AG20443 (cell line): Measurements from ENCODE around the gene RASA3.
"Not testable (repeated sequence)": the region's sequence is repeated elsewhere in the genome, so short reads cannot be mapped to it uniquely, and the experiment has no call there.

Source experiments
- DNase-seq: peaks from one replicate; pipeline ENCODE4 v3.0.0; 2012; ENCODE audit warnings: low spot score, mixed read lengths

The RASA3 gene

DNA sequence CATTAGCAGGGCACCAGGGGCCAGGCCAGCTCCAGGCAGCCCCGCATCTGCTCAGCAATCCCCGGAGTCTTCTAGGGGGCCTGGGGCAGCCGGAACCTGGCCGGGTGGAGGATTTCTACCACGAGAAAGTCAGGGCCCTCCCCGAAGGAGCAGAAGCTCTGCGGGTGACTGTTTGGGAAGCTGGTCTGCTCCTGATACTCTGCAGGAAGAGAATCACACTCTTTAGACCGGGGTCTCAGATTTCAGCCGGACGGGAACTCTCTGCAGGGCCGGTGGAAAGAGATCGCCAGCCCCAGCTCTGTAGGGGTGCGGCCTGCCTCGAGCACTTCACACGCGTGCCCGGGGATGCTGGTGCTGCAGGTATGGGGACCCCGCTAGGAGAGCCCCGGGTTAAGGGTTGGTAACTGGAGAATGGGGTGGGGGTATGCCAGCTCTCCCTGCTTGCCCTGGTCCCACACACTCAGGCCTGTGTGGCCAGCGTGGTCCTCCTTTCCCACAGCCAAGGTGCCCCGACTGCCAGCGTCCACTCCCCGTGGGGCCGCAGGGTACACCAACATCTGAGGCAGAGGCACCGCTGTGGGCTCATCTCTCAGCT lies 20.1 kb downstream of the RASA3 start:
- no peak for DNase-seq

DNA sequence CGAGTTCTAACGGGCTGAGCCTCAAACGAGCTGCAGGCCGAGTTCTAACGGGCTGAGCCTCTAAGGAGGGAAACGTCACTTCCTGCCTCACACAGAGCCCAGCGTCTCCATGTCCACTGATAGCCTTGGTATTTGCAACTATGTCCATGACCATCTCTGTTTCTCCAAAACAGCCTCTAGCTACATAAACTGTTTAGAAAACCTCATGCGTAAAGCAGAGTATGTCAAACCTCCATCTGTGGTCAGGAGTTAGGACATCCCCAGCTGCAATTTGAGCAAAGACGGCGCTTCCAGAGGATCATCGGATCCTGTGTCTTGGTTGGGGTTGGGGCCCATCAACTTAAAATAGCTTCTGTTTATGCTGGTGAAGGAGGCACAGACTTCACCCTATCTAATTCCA lies 20.8 kb downstream of the RASA3 start:
- no peak for DNase-seq

DNA sequence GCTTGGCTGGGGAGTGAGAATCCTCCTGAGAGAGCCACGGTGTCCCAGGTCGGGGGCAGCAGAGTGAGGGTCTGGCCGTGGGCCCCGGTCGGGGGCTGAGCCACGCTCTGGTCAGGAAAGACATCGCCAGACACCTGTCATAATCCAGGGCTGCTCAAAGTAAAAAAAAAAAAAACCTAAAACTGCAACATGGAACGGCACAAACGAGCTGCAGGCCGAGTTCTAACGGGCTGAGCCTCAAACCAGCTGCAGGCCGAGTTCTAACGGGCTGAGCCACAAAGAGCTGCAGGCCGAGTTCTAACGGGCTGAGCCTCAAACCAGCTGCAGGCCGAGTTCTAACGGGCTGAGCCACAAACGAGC lies 21.6 kb downstream of the RASA3 start:
- DNase-seq, result not testable (repeated sequence)

DNA sequence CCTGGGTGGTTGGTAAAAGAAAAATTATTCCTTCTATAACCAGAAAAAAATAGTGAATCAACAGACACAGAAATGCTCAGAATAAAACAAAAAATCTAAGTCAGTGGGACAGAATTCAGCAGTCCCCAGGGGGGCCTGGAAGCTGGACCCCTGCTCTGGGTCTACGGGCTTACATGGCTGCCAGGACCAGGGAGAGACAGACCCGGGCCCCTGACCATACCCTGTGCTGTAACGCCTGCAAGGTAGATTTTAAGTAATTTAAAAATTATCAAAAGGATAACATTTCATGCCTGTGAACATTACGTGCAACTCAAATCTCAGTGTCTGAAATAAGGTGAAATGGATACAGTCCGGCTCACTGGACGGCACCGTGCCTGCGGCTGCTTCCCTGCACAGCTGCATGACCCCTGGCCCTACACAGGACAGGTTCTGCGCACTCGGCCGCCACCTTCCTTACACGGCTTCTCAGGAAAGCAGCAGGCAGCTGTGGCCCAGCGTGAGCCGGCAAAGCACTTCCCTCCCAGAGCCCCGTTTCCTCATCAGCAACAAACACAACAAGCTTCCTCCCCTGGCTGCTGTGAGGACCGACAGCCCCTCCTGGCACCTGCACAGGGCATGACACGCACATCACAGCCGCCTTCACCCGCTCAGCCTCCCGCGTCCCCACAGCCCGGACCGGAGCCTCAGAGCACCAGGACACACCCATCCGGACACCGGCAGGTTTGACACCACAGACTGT lies 22.2 kb downstream of the RASA3 start:
- no peak for DNase-seq

DNA sequence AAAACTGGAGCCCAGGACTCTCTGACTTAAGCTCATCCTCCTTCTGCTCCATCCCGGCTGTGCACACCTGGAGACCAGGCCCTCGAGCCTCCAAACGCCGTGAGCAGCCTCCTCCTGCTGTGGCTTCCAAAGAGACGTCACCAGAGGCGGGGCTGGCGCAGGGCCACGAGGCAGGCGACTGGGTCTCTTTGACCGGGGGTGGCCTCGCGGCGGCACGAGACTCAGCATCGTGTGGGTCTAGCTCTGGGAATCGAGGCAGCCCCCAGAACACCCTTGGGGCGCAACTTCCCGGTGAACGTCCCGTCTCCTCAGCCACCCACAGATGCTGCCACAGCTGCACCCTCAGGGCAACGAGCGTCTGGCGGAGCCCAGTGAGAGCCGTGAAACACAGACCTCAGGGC lies 22.8 kb downstream of the RASA3 start:
- DNase-seq, result no peak

DNA sequence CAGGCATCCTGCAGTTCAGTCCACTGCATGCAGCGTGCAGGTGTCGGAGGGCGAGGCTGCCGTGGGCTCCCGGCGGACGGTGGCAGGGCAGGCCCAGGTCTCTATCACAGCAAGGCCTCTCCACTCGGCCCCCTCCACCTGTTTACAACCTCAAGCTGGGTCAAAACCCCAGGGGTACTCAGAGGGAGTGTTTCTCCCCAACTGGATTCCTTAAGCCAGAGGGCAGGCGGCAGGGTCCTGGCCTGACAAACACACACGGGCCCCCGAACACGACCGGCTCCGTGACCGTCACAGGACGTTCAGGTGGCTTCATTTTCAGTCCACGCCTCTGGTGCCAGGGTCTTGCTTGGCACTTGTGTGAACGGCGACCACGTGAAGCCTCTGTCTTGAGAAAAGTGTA lies 23.5 kb downstream of the RASA3 start:
- DNase-seq, result no peak

DNA sequence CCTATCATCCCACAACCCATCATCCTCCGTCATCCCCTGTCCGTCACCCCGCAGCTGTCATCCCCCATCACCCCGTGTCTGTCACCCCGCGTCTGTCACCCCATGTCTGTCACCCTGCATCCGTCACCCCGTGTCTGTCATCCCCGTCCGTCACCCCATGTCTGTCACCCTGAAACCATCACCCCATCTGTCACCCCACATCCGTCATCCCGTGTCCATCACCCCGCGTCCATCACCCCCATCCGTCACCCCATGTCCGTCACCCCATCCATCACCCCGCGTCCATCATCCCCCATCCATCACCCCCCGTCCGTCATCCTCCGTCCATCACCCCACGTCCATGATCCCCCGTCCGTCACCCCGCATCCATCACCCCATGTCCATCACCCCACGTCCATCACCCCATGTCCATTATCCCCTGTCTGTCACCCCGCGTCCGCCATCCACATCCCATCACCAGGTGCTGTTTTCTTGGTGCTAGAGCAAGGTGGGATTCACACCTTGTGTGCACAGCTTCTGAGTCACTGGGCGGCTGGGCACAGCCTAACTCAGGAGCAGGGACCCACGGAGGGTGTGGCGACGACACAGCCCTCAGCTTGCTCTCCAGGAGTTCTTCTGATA lies 24.2 kb downstream of the RASA3 start:
- DNase-seq, result no peak

GRCh38 chr13:114107686-114108081 lies 24.7 kb downstream of the RASA3 start:
- peak; percentile 75 for DNase-seq

DNA sequence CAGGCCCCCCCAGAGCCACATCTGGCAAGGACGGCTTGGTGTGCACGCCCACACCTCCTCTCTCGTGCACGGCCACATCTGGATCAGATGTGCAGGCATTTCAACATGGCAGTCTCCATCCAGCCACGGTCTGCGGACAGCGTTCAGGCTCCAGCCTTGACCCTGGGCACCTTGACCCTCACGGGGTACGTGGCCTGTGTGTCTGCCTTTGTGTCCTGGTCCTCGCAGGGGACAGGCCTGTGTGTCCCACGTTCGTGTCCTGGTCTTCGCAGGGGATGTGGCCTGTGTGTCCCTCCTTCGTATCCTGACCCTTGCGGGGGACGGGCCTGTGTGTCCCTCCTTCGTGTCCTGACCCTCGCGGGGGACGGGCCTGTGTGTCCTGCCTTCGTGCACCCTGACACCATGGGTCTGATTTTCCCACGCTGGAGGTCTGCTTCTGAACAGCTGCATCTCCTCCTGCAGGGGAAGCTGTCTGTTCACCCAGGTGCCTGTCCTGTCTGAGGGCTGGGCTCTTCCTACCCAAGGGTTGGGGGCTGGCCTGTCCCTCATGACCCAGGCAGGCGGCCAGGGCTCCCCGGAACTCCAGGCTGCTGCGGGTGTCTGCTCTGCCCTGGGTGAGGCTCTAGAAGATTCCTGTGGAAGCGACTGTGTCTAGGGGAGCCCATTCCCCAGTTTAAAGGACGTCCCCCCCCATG lies 25.3 kb downstream of the RASA3 start:
- DNase-seq, result no peak

- no peak for DNase-seq
These were observed 25.9 kb downstream of the RASA3 start for GRCh38 chr13:114106526-114106925.

DNA sequence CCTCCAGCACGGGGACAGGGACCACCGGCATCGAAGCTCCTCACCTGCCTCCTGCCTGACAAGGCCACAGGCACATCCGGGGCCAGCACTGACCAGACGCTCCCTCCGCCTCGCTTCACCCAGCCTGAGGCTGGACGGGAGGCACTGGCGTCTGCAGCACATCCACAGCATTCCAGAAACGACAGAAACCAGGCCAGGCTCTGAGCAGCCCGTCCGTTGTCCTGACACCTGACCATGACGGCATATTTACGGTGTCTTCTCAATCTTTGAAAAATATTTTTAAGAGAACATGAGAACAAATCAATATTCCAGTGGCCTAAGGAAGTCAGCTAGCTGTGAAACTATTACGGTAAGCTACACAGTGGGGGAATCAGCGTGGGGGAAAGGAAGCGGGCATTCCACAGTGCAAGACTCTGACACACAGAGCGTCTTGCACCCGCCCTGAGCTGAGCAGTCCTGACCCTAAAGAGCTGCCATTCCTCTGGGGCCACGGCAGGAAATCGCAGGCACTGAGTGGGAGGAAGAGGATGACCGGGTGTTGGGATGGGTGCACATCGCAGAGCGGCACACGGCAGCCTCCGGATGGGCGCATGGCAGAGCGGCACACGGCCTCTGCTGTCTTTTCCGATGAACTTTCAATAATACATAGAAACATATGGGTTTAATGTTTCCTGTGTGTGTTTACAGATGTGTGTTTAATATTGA lies 26.8 kb downstream of the RASA3 start:
- DNase-seq, result no peak

DNA sequence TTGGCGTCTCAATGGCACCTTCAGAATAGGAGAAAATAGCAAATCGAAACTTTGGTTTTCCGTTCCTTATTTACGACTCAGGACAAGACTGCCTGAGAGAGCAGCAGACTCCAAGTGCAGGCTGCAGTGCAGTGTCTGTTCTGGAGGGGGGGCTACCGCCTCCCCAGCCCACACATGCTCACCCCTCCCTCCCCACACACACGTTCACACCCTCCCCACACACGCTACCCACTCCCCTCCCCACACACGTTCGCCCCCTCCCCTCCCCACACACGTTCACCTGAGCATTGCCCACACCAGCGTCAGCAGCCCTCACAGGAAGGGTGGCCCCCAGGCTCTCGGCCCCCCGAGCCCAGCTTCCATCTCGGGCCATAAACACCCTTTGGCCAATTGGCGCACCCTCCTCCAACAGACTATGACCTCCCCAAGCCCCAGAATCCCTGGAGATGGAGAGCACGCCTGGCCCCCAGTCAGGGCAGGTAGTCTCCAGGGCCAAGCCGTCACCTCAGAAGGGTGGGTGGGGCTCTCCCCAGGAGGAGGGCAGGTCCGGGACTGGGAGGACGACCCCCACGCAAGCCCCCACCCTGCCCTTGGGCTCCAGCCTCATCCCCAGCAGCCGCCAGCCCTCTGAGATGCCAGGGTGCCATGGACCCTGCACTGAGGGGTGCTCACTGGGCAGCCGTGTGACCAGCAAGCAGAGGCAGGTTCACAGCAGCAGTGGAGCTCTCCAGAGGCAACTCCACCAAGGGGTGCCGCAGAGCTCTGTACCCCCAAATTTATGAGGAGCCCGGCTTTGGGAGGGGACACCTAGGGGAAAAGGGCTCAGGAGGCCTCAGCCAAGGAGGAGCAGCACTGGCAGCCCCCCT lies 27.5 kb downstream of the RASA3 start:
- DNase-seq, result no peak

GRCh38 chr13:114103801-114104654 lies 28.4 kb downstream of the RASA3 start:
- no peak for DNase-seq

- DNase-seq, result not testable (repeated sequence)
These were observed 29.2 kb downstream of the RASA3 start for GRCh38 chr13:114103289-114103621.

GRCh38 chr13:114102521-114103288 lies 29.7 kb downstream of the RASA3 start:
- DNase-seq, result no peak

DNA sequence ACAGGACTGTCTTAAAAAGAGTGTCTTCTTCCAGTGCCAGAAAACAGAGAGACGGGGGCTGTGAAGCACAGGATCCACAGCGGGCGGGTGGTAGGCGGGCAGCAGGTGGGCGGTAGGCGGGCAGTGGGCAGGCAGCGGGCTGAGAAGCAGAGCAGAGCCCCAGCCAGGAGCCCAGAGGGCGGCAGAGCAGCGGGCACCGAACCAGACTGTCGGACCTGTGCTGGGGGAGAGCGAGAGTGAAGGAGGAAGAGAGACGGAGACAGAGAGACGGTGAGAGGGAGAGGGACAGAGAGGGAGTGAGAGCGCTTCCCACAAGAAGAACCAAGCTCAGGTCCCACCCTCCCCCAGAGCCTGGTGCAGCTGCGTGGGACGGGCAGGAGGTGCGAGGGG lies 30.3 kb downstream of the RASA3 start:
- DNase-seq, result no peak

GRCh38 chr13:114101358-114102130 lies 30.9 kb downstream of the RASA3 start:
- DNase-seq, result peak; percentile 48

- no peak for DNase-seq
These were observed 31.7 kb downstream of the RASA3 start for GRCh38 chr13:114100446-114101357.
